Medulla oblongata (tissue), 1 donor: ENCODE measurements around the gene WBP1L.
"Not testable (repeated sequence)": the region's sequence is repeated elsewhere in the genome, so short reads cannot be mapped to it uniquely, and the experiment has no call there.

ENCODE experiments used
- DNase-seq: peaks from one replicate; pipeline ENCODE4 v3.0.0-alpha.2; 2015; ENCODE audit errors: extremely low spot score

Gene WBP1L

GRCh38 chr10:102808380-102808779 lies 64.6 kb downstream of the WBP1L start:
- no peak for DNase-seq

GRCh38 chr10:102811346-102811745 lies 67.6 kb downstream of the WBP1L start:
- DNase-seq, result no peak

GRCh38 chr10:102812231-102812876 lies 68.6 kb downstream of the WBP1L start:
- DNase-seq, result peak; percentile 58

- DNase-seq, result no peak
These were observed 69.3 kb downstream of the WBP1L start for GRCh38 chr10:102813017-102813541.

- DNase-seq, result no peak
These were observed 70.1 kb downstream of the WBP1L start for GRCh38 chr10:102813734-102814452.

- DNase-seq, result no peak
These were observed 70.7 kb downstream of the WBP1L start for GRCh38 chr10:102814453-102814871.

- DNase-seq, result no peak
These were observed 71.3 kb downstream of the WBP1L start for GRCh38 chr10:102814873-102815661.

- DNase-seq, result peak; percentile 81
These were observed 72.2 kb downstream of the WBP1L start for GRCh38 chr10:102815790-102816549.

GRCh38 chr10:102817175-102817574 lies 73.4 kb downstream of the WBP1L start:
- no peak for DNase-seq

- DNase-seq, result no peak
These were observed 75.3 kb downstream of the WBP1L start for GRCh38 chr10:102819054-102819453.

GRCh38 chr10:102820008-102820407 lies 76.3 kb downstream of the WBP1L start:
- DNase-seq, result not testable (repeated sequence)

- no peak for DNase-seq
These were observed 78.5 kb downstream of the WBP1L start for GRCh38 chr10:102822222-102822621.

- no peak for DNase-seq
These were observed 80.9 kb downstream of the WBP1L start for GRCh38 chr10:102824664-102825063.

GRCh38 chr10:102826148-102826796 lies 82.5 kb downstream of the WBP1L start:
- no peak for DNase-seq

GRCh38 chr10:102827597-102827975 lies 83.8 kb downstream of the WBP1L start:
- no peak for DNase-seq

GRCh38 chr10:102831322-102832071 lies 87.7 kb downstream of the WBP1L start:
- DNase-seq, result no peak

GRCh38 chr10:102832248-102832647 lies 88.5 kb downstream of the WBP1L start:
- DNase-seq, result no peak

GRCh38 chr10:102832987-102833386 lies 89.2 kb downstream of the WBP1L start:
- no peak for DNase-seq

- DNase-seq, result no peak
These were observed 90.4 kb downstream of the WBP1L start for GRCh38 chr10:102834143-102834542.

- DNase-seq, result peak; percentile 87
These were observed 91.3 kb downstream of the WBP1L start for GRCh38 chr10:102835007-102835482.
